Head of caudate nucleus (tissue), 42 donors: ENCODE measurements around the gene NUTM2G.
"Not testable (repeated sequence)": the region's sequence is repeated elsewhere in the genome, so short reads cannot be mapped to it uniquely, and the experiment has no call there.

Source experiments
- DNase-seq, 42 donors: peaks; one replicate each; pipeline versions ENCODE4 v3.0.0 to v3.0.0-alpha.2; 2020 to 2021; ENCODE audit warnings: mixed read lengths in 7 of 42
- intact Hi-C: fragments of 100-400 bp; cut with DNase I; formaldehyde crosslinking; loops from one replicate; pipeline ENCODE4 v1.15.0; 2022

The NUTM2G gene

DNA sequence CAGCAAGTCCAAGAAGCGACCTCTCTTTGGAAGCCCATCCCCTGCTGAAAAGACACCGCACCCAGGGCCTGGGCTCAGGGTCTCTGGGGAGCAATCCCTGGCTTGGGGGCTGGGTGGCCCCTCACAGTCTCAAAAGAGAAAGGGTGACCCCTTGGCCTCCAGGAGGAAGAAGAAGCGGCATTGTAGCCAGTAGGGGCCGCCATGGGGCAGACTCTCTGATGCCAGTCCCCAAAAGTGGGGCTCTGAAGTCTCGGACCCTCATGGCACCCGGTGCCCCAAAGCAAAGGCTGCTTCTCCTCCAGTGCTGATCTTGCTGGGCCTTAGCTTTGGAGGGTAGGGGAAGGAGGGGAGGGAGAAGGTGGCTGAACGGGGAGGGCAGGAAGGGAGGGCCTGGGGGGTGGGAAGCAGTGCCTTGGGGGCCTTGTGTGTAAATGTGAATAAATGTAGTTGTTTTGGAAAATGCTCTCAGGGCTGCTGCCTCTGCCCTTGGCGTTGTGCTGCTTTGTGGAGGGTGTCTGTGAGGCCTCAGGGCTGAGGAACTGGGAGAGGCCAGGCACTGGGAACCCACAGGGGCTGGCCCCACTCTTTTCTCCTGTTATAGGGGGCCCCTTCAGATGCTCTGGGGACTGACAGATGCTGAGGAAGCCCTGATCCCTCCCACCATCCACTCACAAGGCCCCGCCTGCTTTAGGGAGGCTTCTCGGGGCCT is 10.5 kb downstream of the NUTM2G start:
- intact Hi-C loops, DNase-seq: not testable (repeated sequence)

DNA sequence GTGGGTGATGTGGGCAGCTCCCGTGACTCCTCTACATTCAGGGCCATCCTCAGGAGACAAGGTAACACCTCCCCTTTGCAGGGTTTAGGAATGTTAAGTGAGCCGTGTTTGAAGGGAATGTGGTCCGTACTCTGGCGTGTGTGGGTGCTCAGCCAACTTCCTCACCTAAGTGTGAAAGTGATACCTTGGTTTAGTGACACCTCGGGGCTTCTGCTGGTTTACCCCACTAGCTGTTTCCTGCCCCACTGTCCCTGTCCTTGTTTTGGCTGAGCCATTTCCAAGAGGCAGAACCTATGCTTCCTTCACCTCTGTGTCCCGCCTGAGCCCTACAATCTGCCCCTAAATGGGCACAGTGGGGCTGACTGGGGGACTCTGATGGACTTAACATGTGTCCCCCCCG is 12.3 kb downstream of the NUTM2G start:
- DNase-seq, intact Hi-C loops: not testable (repeated sequence)

DNA sequence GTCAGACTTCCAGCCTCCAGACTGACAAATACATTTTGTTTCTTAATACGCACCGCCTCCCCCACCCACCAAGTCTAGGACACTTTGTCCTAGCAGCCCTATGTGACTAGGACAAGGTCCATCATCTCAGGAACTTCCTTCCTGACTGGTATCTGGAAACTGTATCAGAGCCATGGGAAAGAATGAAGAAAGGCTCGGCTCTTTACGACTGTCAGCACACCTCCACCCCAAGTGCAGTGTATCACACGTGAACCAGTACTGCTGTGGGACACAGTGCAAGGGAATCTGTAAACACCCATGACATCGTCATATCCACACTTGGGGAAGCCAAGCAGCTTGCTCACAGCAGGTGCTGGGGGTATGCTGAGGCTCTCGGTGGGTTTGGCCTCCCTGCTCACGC is 13.0 kb downstream of the NUTM2G start:
- DNase-seq, intact Hi-C loops: not testable (repeated sequence)

DNA sequence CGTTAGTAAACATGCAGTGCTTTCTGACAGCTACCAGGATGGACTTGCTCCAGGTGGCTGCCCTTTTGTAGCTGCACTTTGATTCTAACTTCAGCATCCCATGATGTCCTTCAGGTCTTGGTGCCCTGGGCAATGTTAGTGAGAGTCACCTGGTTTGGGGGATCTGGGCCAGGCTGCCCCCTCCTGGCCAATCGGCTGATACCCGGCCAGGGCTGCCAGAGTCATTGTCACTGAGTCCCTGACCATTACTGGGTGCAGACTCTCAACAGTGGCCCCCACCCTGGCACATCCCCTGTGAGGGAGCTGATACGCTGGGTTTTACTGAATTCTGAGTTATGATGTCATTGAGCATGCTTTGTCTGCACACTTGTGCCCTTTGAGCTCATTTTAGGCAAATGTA is 13.5 kb downstream of the NUTM2G start:
- intact Hi-C loops, DNase-seq: not testable (repeated sequence)

DNA sequence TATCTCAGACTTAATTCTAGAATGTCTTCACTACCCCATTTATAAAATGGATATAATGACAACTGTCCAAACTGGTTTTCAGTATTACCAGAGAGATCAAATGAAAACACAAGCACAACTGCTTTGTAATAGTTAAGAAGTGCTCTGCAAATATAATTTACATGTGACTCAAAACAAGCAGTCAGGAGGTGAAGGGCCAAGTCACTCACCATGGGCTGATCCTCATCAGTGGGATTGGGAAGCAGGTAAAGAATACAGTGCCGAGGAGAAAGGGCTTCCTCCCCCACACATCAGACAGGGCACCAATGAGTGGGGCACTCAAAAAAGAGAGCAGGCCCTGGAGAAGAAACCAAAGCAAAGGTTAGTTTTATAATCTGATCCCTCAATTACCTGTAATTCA is 20.7 kb downstream of the NUTM2G start:
- DNase-seq, intact Hi-C loops: not testable (repeated sequence)

DNA sequence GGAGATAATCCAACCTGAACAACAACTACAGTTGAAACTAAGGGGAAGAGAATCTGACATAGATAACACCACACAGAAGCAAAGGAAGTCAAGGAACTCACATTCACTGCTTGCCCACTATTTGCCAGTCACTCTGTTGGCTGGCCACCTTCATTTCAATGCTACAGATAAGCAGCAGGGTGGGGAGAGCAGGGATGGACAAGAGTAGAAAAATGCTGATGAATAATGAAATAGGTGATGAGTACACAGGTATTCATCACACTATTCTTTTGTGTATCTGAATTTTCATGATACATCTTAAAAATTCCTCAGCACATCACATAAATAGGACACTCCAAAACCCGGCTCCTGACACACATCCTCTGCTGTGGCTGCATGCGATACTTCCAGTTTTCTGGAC is 21.9 kb downstream of the NUTM2G start:
- intact Hi-C loops, DNase-seq: not testable (repeated sequence)

DNA sequence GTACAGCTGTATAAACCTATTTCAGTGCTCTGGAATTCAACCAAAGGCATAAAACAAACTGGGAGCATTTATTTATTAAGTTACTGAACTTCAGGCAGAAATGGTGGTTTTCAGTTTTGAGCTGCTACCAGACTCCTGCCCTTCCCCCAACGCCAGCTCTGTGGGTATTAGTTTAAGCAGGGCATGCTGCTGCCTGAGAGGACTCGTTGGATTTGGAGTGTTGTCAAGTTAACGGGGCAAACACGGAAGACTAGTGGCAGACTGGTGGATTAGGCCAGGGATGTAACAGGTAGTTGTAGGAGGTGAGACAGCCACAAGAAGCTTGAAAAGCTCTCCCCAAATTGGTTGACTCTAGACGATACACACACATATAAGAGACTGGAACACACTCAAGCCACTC is 38.9 kb downstream of the NUTM2G start:
- intact Hi-C loops, DNase-seq: not testable (repeated sequence)

DNA sequence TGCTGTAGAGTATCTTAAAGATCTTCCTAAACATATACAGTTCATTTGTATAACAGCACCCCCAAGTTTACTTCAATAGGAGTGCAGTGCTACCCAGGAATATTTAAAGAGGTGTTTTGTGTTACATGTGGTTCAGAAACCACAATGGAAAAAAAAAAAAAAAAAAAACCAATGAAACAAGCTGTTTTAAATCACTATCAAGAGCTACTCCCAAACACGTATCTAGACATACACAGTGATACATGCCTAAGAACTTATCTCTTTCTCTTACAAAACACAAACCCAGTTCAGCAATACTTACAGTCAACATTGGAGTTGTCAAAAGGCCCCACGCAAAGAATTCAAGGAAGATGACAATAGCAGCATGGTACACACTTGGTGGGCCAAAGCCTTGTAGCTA is 43.9 kb downstream of the NUTM2G start:
- intact Hi-C loops, DNase-seq: not testable (repeated sequence)

DNA sequence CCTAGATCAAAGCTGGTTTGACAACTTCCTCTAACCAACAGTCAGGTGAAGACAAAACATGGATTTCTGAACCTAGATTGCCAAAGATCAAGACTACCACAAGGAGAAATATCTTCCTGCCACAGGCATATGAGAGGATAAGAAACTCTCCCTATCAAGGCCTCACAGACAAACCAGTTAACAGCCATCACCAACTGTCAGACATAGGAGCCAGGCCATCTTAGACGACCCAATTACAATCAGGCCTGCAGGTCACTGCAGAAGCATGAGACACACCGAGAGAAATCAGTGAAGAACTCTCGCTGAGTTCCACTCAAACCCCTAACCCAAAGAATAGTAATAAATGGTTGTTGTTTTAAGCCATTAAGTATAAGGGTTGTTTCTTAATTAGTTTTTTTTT is 45.4 kb downstream of the NUTM2G start:
- DNase-seq, intact Hi-C loops: not testable (repeated sequence)

DNA sequence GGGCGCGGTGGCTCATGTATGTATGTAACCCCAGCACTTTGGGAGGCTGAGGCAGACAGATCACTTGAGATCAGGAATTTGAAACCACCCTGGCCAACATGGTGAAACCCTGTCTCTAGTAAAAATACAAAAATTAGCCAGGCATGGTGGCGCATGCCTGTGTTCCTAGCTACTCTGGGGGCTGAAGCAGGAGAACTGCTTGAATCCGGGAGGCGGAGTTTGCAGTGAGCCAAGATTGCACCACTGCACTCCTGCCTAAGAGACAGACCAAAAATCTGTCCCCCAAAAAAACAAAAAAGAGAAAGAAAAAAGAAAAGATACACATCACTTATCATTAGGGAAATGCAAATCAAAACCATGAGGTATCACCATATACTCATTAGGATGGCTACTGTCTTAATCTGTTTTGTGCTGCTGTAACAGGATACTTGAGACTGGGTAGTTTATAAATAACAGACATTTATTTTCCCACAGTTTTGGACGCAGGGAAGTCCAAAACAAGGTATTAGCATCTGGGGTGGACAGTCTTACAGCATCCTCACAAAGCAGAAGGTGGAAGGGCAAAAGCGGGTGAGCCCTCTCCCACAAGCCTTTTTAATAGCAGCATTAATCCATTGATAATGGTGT is 55.0 kb downstream of the NUTM2G start:
- DNase-seq, intact Hi-C loops: not testable (repeated sequence)

DNA sequence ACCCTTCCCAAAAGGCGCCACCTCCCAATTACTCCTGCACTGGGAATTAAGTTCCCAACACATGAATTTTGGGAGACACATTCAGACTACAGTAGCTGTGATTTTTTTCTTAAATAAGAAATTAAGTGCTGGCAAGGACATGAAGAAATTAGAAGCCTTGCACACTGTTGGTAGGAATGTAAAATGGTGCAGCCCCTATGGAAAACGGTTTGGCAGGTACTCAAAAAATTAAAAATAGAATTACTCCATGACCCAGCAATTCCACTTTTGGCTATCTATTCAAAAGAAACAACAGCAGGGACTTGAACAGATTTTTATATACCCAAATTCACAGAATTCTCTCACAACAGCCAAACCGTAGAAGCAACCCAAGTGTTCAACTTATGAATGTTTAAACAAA is 55.5 kb downstream of the NUTM2G start:
- DNase-seq, intact Hi-C loops: not testable (repeated sequence)

DNA sequence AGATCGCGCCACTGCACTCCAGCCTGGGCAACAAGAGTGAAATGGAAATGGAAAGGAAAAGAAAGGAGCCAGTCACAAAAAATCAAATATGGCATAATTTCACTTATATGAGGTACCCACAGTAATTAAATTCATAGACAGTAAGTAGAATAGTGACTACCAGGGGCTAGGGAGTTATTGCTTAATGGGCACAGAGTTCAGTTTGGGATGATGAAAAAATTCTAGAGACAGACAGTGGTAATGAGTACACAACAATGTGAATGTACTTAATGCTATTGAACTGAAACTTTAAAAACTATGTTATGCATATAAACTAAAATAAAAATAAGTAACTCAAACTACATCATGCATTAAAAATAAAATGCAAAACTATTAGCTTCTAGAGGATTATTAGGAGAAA is 56.2 kb downstream of the NUTM2G start:
- DNase-seq, intact Hi-C loops: not testable (repeated sequence)
